HG03135 (cell line): Measurements from ENCODE around the gene DQX1.

Experiments
- ATAC-seq: cut with Tn5 transposase; IDR thresholded peaks from one replicate; pipeline ENCODE4 v1.9.1; 2021; ENCODE audit warnings: mild to moderate bottlenecking, moderate library complexity; ENCODE audit not compliant: unreplicated experiment

The DQX1 gene

GRCh38 chr2:74533464-74533863 lies 7.4 kb upstream of the DQX1 start:
- no peak for ATAC-seq

- no peak for ATAC-seq
These were observed 6.2 kb upstream of the DQX1 start for GRCh38 chr2:74532222-74532621.

GRCh38 chr2:74531666-74532065 lies 5.6 kb upstream of the DQX1 start:
- ATAC-seq = no peak

- ATAC-seq = peak; percentile 22
These were observed 4.5 kb upstream of the DQX1 start for GRCh38 chr2:74530239-74531187.

- peak; percentile 80 for ATAC-seq
These were observed 3.6 kb upstream of the DQX1 start, which contains the start of the genes AUP1 and HTRA2 for GRCh38 chr2:74529357-74530238. TSS of gene AUP1 (minus strand) at chr2:74529706. CDS start at chr2:74529629, 77 bp downstream. TSS of gene HTRA2 (plus strand) at chr2:74529933. CDS start at chr2:74530007, 74 bp downstream.

GRCh38 chr2:74528600-74529356 lies 2.7 kb upstream of the DQX1 start:
- ATAC-seq = peak; percentile 10

- ATAC-seq = no peak
These were observed 1.7 kb upstream of the DQX1 start for GRCh38 chr2:74527741-74528140.

GRCh38 chr2:74526649-74527230 lies 709 bp upstream of the DQX1 start:
- ATAC-seq = no peak

GRCh38 chr2:74524955-74525716 lies 895 bp downstream of the DQX1 start:
- ATAC-seq = no peak

- no peak for ATAC-seq
These were observed 2.0 kb downstream of the DQX1 start for GRCh38 chr2:74524005-74524404.

GRCh38 chr2:74522516-74522915 lies 3.5 kb downstream of the DQX1 start:
- no peak for ATAC-seq

- ATAC-seq = no peak
These were observed 9.4 kb downstream of the DQX1 start for GRCh38 chr2:74516650-74517049.

GRCh38 chr2:74515981-74516633 lies 9.9 kb downstream of the DQX1 start:
- ATAC-seq = no peak

- no peak for ATAC-seq
These were observed 10.6 kb downstream of the DQX1 start for GRCh38 chr2:74515271-74515980.

GRCh38 chr2:74514368-74515270 lies 11.4 kb downstream of the DQX1 start, which contains the start of gene TLX2:
TSS of gene TLX2 (plus strand) at chr2:74514450. CDS start at chr2:74514807, 357 bp downstream.
- ATAC-seq = no peak

GRCh38 chr2:74513605-74514367 lies 12.2 kb downstream of the DQX1 start:
- ATAC-seq = no peak
